NT2/D1 (cell line): ENCODE results near the gene UGT2A2.

Experiments
- SUZ12 ChIP-seq: IDR thresholded peaks from 2 replicates; pipeline ENCODE4 v1.6.1; 2011; ENCODE audit not compliant: insufficient read length, insufficient read depth; ENCODE audit errors: extremely low read depth
- YY1 ChIP-seq: IDR thresholded peaks from 2 replicates; pipeline ENCODE4 v1.6.1; 2011; ENCODE audit not compliant: insufficient read length, insufficient read depth
- ZNF274 ChIP-seq: IDR thresholded peaks from 2 replicates; pipeline ENCODE4 v1.6.1; 2011; ENCODE audit warnings: mild to moderate bottlenecking, low read depth, low read length

DNA sequence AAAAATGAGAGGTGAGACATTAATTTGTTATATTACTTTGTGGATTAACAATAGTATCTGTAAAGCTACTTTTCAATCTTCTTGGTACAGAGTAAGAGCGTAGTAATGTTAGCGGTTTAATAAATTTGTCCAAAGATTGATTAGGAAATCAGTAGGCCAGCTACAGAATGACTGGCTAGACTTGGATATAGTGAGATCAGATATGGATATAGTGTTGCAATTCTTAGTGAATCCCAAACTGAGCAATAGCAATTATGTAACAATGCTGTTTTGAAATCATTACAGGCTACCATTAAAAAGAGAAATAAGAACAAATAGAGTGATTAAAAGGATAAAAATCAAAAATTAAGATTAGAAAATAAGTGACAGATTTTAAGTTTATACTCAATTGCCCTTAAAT, 847 bp upstream of the UGT2A2 start:
- TF ChIP-seq ZNF274 = no peak
- TF ChIP-seq YY1 = no peak
- TF ChIP-seq SUZ12 = no peak
